Neural cell (in vitro differentiated cells): Measurements from ENCODE around the gene RGS7BP.

Experiments
- CTCF ChIP-seq: fragments of 450-650 bp; IDR thresholded peaks from 2 replicates; pipeline ENCODE4 v1.5.1; 2014; ENCODE audit warnings: antibody characterized with exemption, mild to moderate bottlenecking, moderate library complexity; ENCODE audit not compliant: poor library complexity, severe bottlenecking
- POLR2AphosphoS5 ChIP-seq: IDR thresholded peaks from 2 replicates; pipeline ENCODE4 v1.6.1; 2012
- TAF1 ChIP-seq: IDR thresholded peaks from 2 replicates; pipeline ENCODE4 v1.6.1; 2012; ENCODE audit warnings: low read depth

GRCh38 chr5:64628901-64629300 lies 123.1 kb downstream of the RGS7BP start:
- TF ChIP-seq CTCF (no peak), TAF1 (no peak), POLR2AphosphoS5 (no peak)
